Endothelial cell of umbilical vein (primary cell): Measurements from ENCODE around the gene NUDT3. TPM values are rescaled to one million over a fixed set of nuclear protein-coding genes. Genes with fewer than 3 reads are reported as not detected.

Source experiments
- BruUV-seq: library from RNA; stranded (reverse); fragments of 400-500 nt; replicated peaks from 2 replicates; lab custom pipeline; 2021; lab: Mats Ljungman, UMichigan
- CTCF ChIA-PET: fragments of 300-600, 350-600 bp; sonication (Branson Sonifier 250); formaldehyde crosslinking; loops from one replicate; lab custom pipeline; 2021; ENCODE audit warnings: antibody characterized with exemption, inconsistent platforms; lab: Charles Lee
- POLR2A ChIA-PET: fragments of 300-600, 350-600 bp; sonication (Branson Sonifier 250); formaldehyde crosslinking; loops from one replicate; lab custom pipeline; 2021; ENCODE audit warnings: antibody characterized with exemption, inconsistent platforms; lab: Charles Lee
- DNase-seq: peaks from one replicate; pipeline ENCODE4 v3.0.0-alpha.2; 2011; ENCODE audit warnings: low read depth, low spot score
- FAIRE-seq: peaks from 2 replicates; lab custom pipeline; 2011; peaks lifted over from hg19 to GRCh38; lab: Jason Lieb, UNC
- H2AFZ ChIP-seq: 2 replicates; pipeline ENCODE4 v1.6.0; 2012; ENCODE audit warnings: low read depth, low read length, control low read depth, inconsistent platforms
- H3K27ac ChIP-seq: 2 replicates; pipeline ENCODE4 v1.5.1; 2011; ENCODE audit warnings: low read depth, mild to moderate bottlenecking, control low read depth, low read length, moderate library complexity; ENCODE audit not compliant: insufficient read depth
- H3K27me3 ChIP-seq, 2 experiments: 2 replicates each; pipeline versions ENCODE4 v1.6.0 to v1.6.1; 2011; ENCODE audit warnings: low read length in 2 of 2, mixed read lengths in 1 of 2; ENCODE audit not compliant: control insufficient read depth in 2 of 2, insufficient read depth in 2 of 2
- H3K36me3 ChIP-seq, 2 experiments: 2 replicates in 1 of 2; 3 replicates in 1 of 2; pipeline ENCODE4 v1.5.1; 2011; ENCODE audit warnings: low read length in 2 of 2, mild to moderate bottlenecking in 1 of 2, moderate library complexity in 1 of 2; ENCODE audit not compliant: control insufficient read depth in 2 of 2, insufficient read depth in 2 of 2; ENCODE audit errors: extremely low read depth in 1 of 2
- H3K4me1 ChIP-seq: 3 replicates; pipeline ENCODE4 v1.5.1; 2011; ENCODE audit warnings: mild to moderate bottlenecking, low read length; ENCODE audit not compliant: control insufficient read depth, insufficient read depth; ENCODE audit errors: extremely low read depth
- H3K4me2 ChIP-seq: 2 replicates; pipeline ENCODE4 v1.6.1; 2011; ENCODE audit warnings: low read length, control low read depth, mixed read lengths; ENCODE audit not compliant: insufficient read depth
- H3K4me3 ChIP-seq, 3 experiments: fragments of 200-600 bp in 1 of 3; sonication (generic), shearing (Covaris generic) in 1 of 3; replicated peaks in 1 of 3; 2 replicates each; pipeline ENCODE4 v1.5.1; 2011 to 2016; ENCODE audit warnings: control low read depth in 3 of 3, low read length in 3 of 3, mild to moderate bottlenecking in 2 of 3, inconsistent platforms in 1 of 3, low read depth in 1 of 3, moderate library complexity in 1 of 3; ENCODE audit not compliant: insufficient read depth in 1 of 3
- H3K79me2 ChIP-seq: 2 replicates; pipeline ENCODE4 v1.6.0; 2012; ENCODE audit warnings: low read length, inconsistent platforms; ENCODE audit not compliant: control insufficient read depth, insufficient read depth
- H3K9ac ChIP-seq: replicated peaks from 2 replicates; pipeline ENCODE3; 2011; ENCODE audit warnings: low read length, control low read depth; ENCODE audit not compliant: insufficient read depth; ENCODE audit errors: extremely low read depth
- H3K9me1 ChIP-seq: replicated peaks from 3 replicates; pipeline ENCODE4 v1.6.0; 2011; ENCODE audit warnings: mild to moderate bottlenecking, low read length; ENCODE audit not compliant: control insufficient read depth, insufficient read depth; ENCODE audit errors: extremely low read depth
- H3K9me3 ChIP-seq: replicated peaks from 2 replicates; pipeline ENCODE4 v1.5.1; 2012; ENCODE audit warnings: low read length, inconsistent platforms; ENCODE audit not compliant: control insufficient read depth, insufficient read depth
- H4K20me1 ChIP-seq: replicated peaks from 2 replicates; pipeline ENCODE3; 2011; ENCODE audit warnings: mild to moderate bottlenecking, low read length; ENCODE audit not compliant: control insufficient read depth, insufficient read depth; ENCODE audit errors: extremely low read depth
- CTCF ChIP-seq, 2 donors: IDR thresholded peaks; 1 replicate in 1 of 2; 2 replicates in 1 of 2; pipeline ENCODE4 v1.5.1; 2011; ENCODE audit warnings: low read length in 2 of 2, mild to moderate bottlenecking in 2 of 2, moderate library complexity in 2 of 2, control low read depth in 1 of 2, inconsistent platforms in 1 of 2, low read depth in 1 of 2; ENCODE audit not compliant: insufficient read depth in 1 of 2; ENCODE audit errors: extremely low read depth in 1 of 2
- EZH2 ChIP-seq: IDR thresholded peaks from 2 replicates; pipeline ENCODE4 v1.6.1; 2012; ENCODE audit warnings: borderline replicate concordance, low read depth, mild to moderate bottlenecking, moderate library complexity, low read length, inconsistent platforms; ENCODE audit not compliant: severe bottlenecking
- FOS ChIP-seq: IDR thresholded peaks from 2 replicates; pipeline ENCODE4 v1.6.1; 2011; ENCODE audit warnings: mild to moderate bottlenecking, low read length, moderate library complexity, borderline replicate concordance; ENCODE audit not compliant: insufficient read depth
- GATA2 ChIP-seq: IDR thresholded peaks from 2 replicates; pipeline ENCODE4 v1.7.0; 2011; ENCODE audit warnings: low read depth, mild to moderate bottlenecking, moderate library complexity, mixed read lengths, low read length; ENCODE audit not compliant: insufficient read length, insufficient read depth
- JUN ChIP-seq: IDR thresholded peaks from 2 replicates; pipeline ENCODE4 v1.6.1; 2011; ENCODE audit warnings: borderline replicate concordance, low read depth; ENCODE audit not compliant: insufficient read length, insufficient read depth
- MAX ChIP-seq: IDR thresholded peaks from 2 replicates; pipeline ENCODE4 v1.6.1; 2011; ENCODE audit not compliant: insufficient read depth, insufficient read length
- MYC ChIP-seq: IDR thresholded peaks from one replicate; pipeline ENCODE4 v1.6.1; 2011; ENCODE audit warnings: mild to moderate bottlenecking, low read depth, low read length
- POLR2A ChIP-seq: IDR thresholded peaks from 2 replicates; pipeline ENCODE4 v1.6.1; 2012; ENCODE audit warnings: low read depth, mild to moderate bottlenecking, control low read depth, low read length
- POLR2AphosphoS5 ChIP-seq: IDR thresholded peaks from 2 replicates; pipeline ENCODE4 v1.6.1; 2012; ENCODE audit warnings: low read depth, mild to moderate bottlenecking, control low read depth, low read length, moderate library complexity; ENCODE audit not compliant: insufficient read depth
- dilution Hi-C: fragments of 300-500 bp; cut with MboI; formaldehyde crosslinking; loops from one replicate; pipeline ENCODE4 v1.15.0; 2019; ENCODE audit warnings: low sequenced_read_pairs; ENCODE audit not compliant: extremely low pct_ligation_motif_present
- intact Hi-C: fragments of 100-400 bp; cut with micrococcal nuclease; formaldehyde crosslinking; loops from one replicate; pipeline ENCODE4 v1.10.0; 2022
- polyA plus RNA-seq, 4 experiments: library from polyadenylated mRNA; depleted of rRNA in 3 of 4; stranded (reverse) in 3 of 4; unstranded in 1 of 4; fragments of >200 nt; gene quantifications; 2 replicates each; pipeline versions ENCODE4 v1.2.1 to v1.2.3, GENCODE V29; 2011 to 2012; ENCODE audit warnings: missing spikeins in 1 of 4
- total RNA-seq: library from RNA; stranded (reverse); gene quantifications from 2 replicates; pipeline ENCODE4 v1.2.3, GENCODE V29; 2021

Gene NUDT3
- total and polyA plus RNA-seq, 2 donors (not counting 3 experiments of a cell fraction or from before 2014, with no cell fraction given), result 11.9 to 30.9 TPM

- Histone ChIP-seq H3K4me1 (no peaks in the 10 kb centered on the region), H3K36me3 (no peaks in the 10 kb centered on the region), H3K27me3 (no peaks in the 10 kb centered on the region), H3K9me3 (no peaks in the 10 kb centered on the region), H3K9ac (no peak overlapping the region), H3K79me2 (peaks cover 87% of the 10 kb centered on the region), H3K9me1 (no peaks in the 10 kb centered on the region), H3K4me2 (no peak overlapping the region), H4K20me1 (peaks cover 3% of the 10 kb centered on the region), H3K4me3 (no peak overlapping the region), H3K27ac (no peak overlapping the region), H2AFZ (no peak overlapping the region)
- DNase-seq (no peak), FAIRE-seq (no peak)
- TF ChIP-seq POLR2AphosphoS5 (no peak), JUN (no peak), MAX (no peak), GATA2 (no peak)
- dilution Hi-C loops, result no loop called here
- intact Hi-C loops, result no loop called here
- ChIA-PET CTCF (interaction anchor here (1.1 to 1.4 kb wide), 3 partner anchors 9 to 36 kb away, joined by 3 read pairs; no protein-coding TSS in a partner anchor), POLR2A (no interaction called here)
- no TSS peak for BruUV-seq
Measured at GRCh38 chr6:34378470-34378869, 14.0 kb downstream of the NUDT3 start.

- H3K27ac ChIP-seq, result no peak overlapping the region
- CTCF ChIA-PET, result interaction anchor here (1.1 to 1.4 kb wide), 3 partner anchors 9 to 37 kb away, joined by 3 read pairs; no protein-coding TSS in a partner anchor
- TF ChIP-seq JUN (no peak), GATA2 (no peak), EZH2 (no peak), MYC (no peak), FOS (no peak), POLR2A (no peak), CTCF (IDR thresholded peaks at IDR 0.05; ENCODE audit: extremely low read depth in 1 of 2, insufficient read depth in 1 of 2, low read depth in 1 of 2, low read length in 2 of 2) (no peak), POLR2AphosphoS5 (no peak), MAX (no peak)
- no peaks in the 10 kb centered on the region for H3K9me3 ChIP-seq
- DNase-seq (no peak), FAIRE-seq (no peak)
- no peak overlapping the region for H3K4me3 ChIP-seq
- no peaks in the 10 kb centered on the region for H3K9me1 ChIP-seq
- no peaks in the 10 kb centered on the region for H3K36me3 ChIP-seq
- dilution Hi-C loops, result no loop called here
- no peak overlapping the region for H2AFZ ChIP-seq
- intact Hi-C loops, result no loop called here
- no peak overlapping the region for H3K9ac ChIP-seq
- peaks cover 85% of the 10 kb centered on the region for H3K79me2 ChIP-seq
- no peaks in the 10 kb centered on the region for H3K27me3 ChIP-seq
- H4K20me1 ChIP-seq, result peaks cover 3% of the 10 kb centered on the region
- no peak overlapping the region for H3K4me2 ChIP-seq
- POLR2A ChIA-PET, result no interaction called here
- no peaks in the 10 kb centered on the region for H3K4me1 ChIP-seq
- BruUV-seq, result no TSS peak
Measured at GRCh38 chr6:34377984-34378383, 14.5 kb downstream of the NUDT3 start.
